AG04450 (cell line): ENCODE data around the gene STON1. TPM values are rescaled to one million over a fixed set of nuclear protein-coding genes. Genes with fewer than 3 reads are reported as not detected.

Source experiments
- CTCF ChIA-PET: fragments of 300-600, 350-600 bp; formaldehyde crosslinking; extraction: SDS; loops from one replicate; lab custom pipeline; 2022; ENCODE audit warnings: antibody characterized with exemption, inconsistent platforms; lab: Charles Lee
- POLR2A ChIA-PET: fragments of 350-600 bp; formaldehyde crosslinking; extraction: SDS; loops from one replicate; lab custom pipeline; 2021; ENCODE audit warnings: antibody characterized with exemption, inconsistent platforms; lab: Yijun Ruan, JAX
- DNase-seq: peaks from one replicate; pipeline ENCODE4 v3.0.0-alpha.2; 2011; ENCODE audit warnings: low read depth, low spot score
- H3K27ac ChIP-seq: one replicate; pipeline ENCODE4 v1.5.1; 2012; ENCODE audit warnings: low read depth, low read length, control low read depth
- H3K27me3 ChIP-seq: one replicate; pipeline ENCODE4 v1.6.0; 2012; ENCODE audit warnings: low read length; ENCODE audit not compliant: control insufficient read depth, insufficient read depth
- H3K4me3 ChIP-seq: 2 replicates; pipeline ENCODE4 v1.5.1; 2011; ENCODE audit warnings: mild to moderate bottlenecking, low read depth, low read length, control low read depth
- H3K9me3 ChIP-seq: 2 replicates; pipeline ENCODE4 v1.5.1; 2012; ENCODE audit warnings: low read length; ENCODE audit not compliant: control insufficient read depth, insufficient read depth
- polyA plus RNA-seq: library from polyadenylated mRNA; depleted of rRNA; stranded (reverse); fragments of >200 nt; gene quantifications from 2 replicates; pipeline ENCODE4 v1.2.3, GENCODE V29; 2011
- TF ChIP-seq, protein P1 (sequence below): IDR thresholded peaks from 2 replicates; pipeline ENCODE4 v1.5.1; 2011; ENCODE audit warnings: low read depth, low read length, control low read depth, inconsistent platforms

Gene STON1
- polyA plus RNA-seq, 1 experiment, result 17.8 TPM

DNA sequence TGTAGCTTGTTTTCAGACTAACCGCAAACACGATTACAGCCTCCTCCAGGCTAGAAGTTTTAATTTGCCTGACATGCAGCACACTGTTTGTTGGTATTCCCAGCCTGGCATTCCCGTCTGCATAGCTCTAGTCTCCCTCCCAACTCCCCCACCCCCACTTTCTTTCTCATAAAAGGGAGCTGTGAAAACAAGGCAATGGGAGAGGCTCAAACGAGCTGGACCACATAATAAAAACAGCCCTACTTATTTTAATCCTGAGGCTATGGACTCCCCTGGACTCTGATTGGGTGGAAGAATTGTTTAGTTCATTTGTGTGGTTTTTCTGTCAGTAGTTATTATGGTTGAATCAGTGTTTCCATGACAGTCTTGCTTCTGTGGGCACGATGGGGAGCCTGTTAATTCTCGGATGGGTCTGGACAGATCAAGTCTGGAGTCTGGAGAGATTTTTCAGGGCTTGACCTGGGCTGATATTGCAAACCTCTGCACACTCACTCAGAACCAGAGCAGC is 1.2 kb downstream of the STON1 start:
- Histone ChIP-seq H3K4me3 (peak overlapping the region; percentile 84), H3K27me3 (no peaks in the 10 kb centered on the region), H3K27ac (peak overlapping the region; percentile 39), H3K9me3 (no peaks in the 10 kb centered on the region; the same call in 1 of the 2 replicates)
- ChIA-PET POLR2A (interaction anchor here (0.5 to 1.4 kb wide), 3 partner anchors 21 to 72 kb away, joined by 4 to 10 read pairs (median 6); no protein-coding TSS in a partner anchor), CTCF (interaction anchor here (0.6 to 1.6 kb wide), 3 partner anchors 13 to 424 kb away, joined by 3 to 9 read pairs (median 3); no protein-coding TSS in a partner anchor)
- no peak for DNase-seq
- TF ChIP-seq, protein P1, sequence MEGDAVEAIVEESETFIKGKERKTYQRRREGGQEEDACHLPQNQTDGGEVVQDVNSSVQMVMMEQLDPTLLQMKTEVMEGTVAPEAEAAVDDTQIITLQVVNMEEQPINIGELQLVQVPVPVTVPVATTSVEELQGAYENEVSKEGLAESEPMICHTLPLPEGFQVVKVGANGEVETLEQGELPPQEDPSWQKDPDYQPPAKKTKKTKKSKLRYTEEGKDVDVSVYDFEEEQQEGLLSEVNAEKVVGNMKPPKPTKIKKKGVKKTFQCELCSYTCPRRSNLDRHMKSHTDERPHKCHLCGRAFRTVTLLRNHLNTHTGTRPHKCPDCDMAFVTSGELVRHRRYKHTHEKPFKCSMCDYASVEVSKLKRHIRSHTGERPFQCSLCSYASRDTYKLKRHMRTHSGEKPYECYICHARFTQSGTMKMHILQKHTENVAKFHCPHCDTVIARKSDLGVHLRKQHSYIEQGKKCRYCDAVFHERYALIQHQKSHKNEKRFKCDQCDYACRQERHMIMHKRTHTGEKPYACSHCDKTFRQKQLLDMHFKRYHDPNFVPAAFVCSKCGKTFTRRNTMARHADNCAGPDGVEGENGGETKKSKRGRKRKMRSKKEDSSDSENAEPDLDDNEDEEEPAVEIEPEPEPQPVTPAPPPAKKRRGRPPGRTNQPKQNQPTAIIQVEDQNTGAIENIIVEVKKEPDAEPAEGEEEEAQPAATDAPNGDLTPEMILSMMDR, result no peak

GRCh38 chr2:48532174-48532573 is 2.2 kb downstream of the STON1 start:
- Histone ChIP-seq H3K4me3 (no peak overlapping the region), H3K9me3 (no peaks in the 10 kb centered on the region; the same call in 1 of the 2 replicates), H3K27me3 (no peaks in the 10 kb centered on the region), H3K27ac (no peak overlapping the region)
- CTCF ChIA-PET, result interaction anchor here (1.6 kb wide), 1 partner anchor 62 kb away, joined by 9 read pairs; no protein-coding TSS in a partner anchor
- TF ChIP-seq, protein P1, result no peak
- DNase-seq, result no peak
- POLR2A ChIA-PET, result no interaction called here

- POLR2A ChIA-PET, result no interaction called here
- H3K4me3 ChIP-seq, result no peak overlapping the region
- TF ChIP-seq, protein P1, result no peak
- H3K9me3 ChIP-seq, result no peaks in the 10 kb centered on the region; the same call in 1 of the 2 replicates
- H3K27ac ChIP-seq, result no peak overlapping the region
- CTCF ChIA-PET, result no interaction called here
- DNase-seq, result no peak
- no peaks in the 10 kb centered on the region for H3K27me3 ChIP-seq
These were observed 2.9 kb downstream of the STON1 start for GRCh38 chr2:48532824-48533223.

- no peaks in the 10 kb centered on the region for H3K27me3 ChIP-seq
- no peak overlapping the region for H3K4me3 ChIP-seq
- no peak overlapping the region for H3K27ac ChIP-seq
- POLR2A ChIA-PET, result no interaction called here
- H3K9me3 ChIP-seq, result peaks cover 6% of the 10 kb centered on the region
- TF ChIP-seq, protein P1, result no peak
- CTCF ChIA-PET, result no interaction called here
- no peak for DNase-seq
These were observed 4.8 kb downstream of the STON1 start for GRCh38 chr2:48534781-48535180.

DNA sequence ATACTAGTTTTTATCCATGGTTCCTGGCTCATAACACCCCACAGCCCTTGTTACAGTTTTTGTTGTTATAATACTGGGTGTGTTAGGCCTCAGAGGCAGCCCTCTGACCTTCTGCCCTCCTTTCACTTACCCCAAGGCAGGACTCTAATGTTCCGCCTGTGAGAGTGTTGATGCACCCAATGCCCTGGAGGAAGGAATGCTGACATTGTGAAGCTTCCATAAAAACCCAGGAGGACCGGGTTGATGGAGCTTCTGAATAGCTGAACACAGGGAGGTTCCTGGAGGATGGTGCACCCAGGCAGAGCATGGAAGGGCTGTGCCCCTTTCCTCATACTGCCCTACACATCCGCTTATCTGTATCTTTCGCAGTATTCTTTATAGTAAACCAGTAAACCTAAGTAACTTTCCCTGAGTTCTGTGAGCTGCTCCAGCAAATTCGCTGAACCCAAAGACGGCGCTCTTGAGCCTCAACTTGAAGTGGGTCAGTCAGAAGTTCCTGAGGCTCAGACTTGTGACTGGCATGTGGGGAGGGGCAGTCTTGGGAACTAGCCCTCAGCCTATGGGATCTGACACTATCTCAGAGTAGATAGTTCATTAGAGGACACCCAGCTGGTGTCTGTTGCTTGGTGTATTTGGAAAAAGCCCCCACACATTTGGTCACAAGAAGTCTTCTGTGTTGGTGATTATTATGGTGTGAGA is 10.4 kb downstream of the STON1 start:
- ChIA-PET POLR2A (no interaction called here), CTCF (no interaction called here)
- Histone ChIP-seq H3K27ac (no peak overlapping the region), H3K4me3 (no peak overlapping the region), H3K27me3 (no peaks in the 10 kb centered on the region), H3K9me3 (peaks cover 6% of the 10 kb centered on the region)
- no peak for DNase-seq
- TF ChIP-seq, protein P1, result no peak
